NCI-H446 (cell line): Measurements from ENCODE around the gene ARAP3.

Experiments
- DNase-seq, 2 experiments: peaks; one replicate each; lab custom pipeline; 2025; lab: John Stamatoyannopoulos, UW

The ARAP3 gene

GRCh38 chr5:141640698-141641097, 41.3 kb downstream of the ARAP3 start:
- no peak for DNase-seq

- no peak for DNase-seq
Measured at GRCh38 chr5:141640051-141640415, 42.0 kb downstream of the ARAP3 start.

GRCh38 chr5:141639357-141640050, 42.5 kb downstream of the ARAP3 start:
- DNase-seq = no peak

GRCh38 chr5:141638771-141639170, 43.3 kb downstream of the ARAP3 start:
- no peak for DNase-seq

GRCh38 chr5:141637767-141638419, 44.1 kb downstream of the ARAP3 start:
- no peak for DNase-seq

GRCh38 chr5:141637123-141637766, 44.8 kb downstream of the ARAP3 start:
- DNase-seq = no peak

GRCh38 chr5:141636413-141637122, 45.5 kb downstream of the ARAP3 start, which contains the start of the genes HDAC3 and RELL2:
Gene HDAC3 (minus strand): TSS chr5:141636849. CDS start chr5:141636790, 59 bp downstream.
Gene RELL2 (plus strand): TSS chr5:141636997. CDS start chr5:141638226, 1,229 bp downstream.
- DNase-seq = peak; percentile 47 to 91

GRCh38 chr5:141636106-141636412, 46.0 kb downstream of the ARAP3 start:
- no peak for DNase-seq

- DNase-seq = no peak
Measured at GRCh38 chr5:141635646-141636045, 46.4 kb downstream of the ARAP3 start.

- no peak for DNase-seq
Measured at GRCh38 chr5:141634720-141635119, 47.3 kb downstream of the ARAP3 start.

GRCh38 chr5:141633871-141634561, 48.0 kb downstream of the ARAP3 start:
- no peak for DNase-seq

- peak in 1 of 2 experiments; percentile 11 for DNase-seq
Measured at GRCh38 chr5:141632650-141633049, 49.4 kb downstream of the ARAP3 start.

GRCh38 chr5:141630570-141631140, 51.4 kb downstream of the ARAP3 start:
- no peak for DNase-seq

- DNase-seq = no peak
Measured at GRCh38 chr5:141628175-141628788, 53.7 kb downstream of the ARAP3 start.

- DNase-seq = no peak
Measured at GRCh38 chr5:141623611-141624010, 58.4 kb downstream of the ARAP3 start.

- DNase-seq = no peak
Measured at GRCh38 chr5:141623186-141623585, 58.8 kb downstream of the ARAP3 start.

GRCh38 chr5:141618804-141619554, 63.1 kb downstream of the ARAP3 start, which contains the start of gene DIAPH1:
Gene DIAPH1 (minus strand): TSS chr5:141619000. CDS start chr5:141618914, 86 bp downstream.
- DNase-seq = peak; percentile 74 to 95

- DNase-seq = no peak
Measured at GRCh38 chr5:141618030-141618803, 63.8 kb downstream of the ARAP3 start.

GRCh38 chr5:141617682-141618029, 64.4 kb downstream of the ARAP3 start:
- no peak for DNase-seq

- DNase-seq = no peak
Measured at GRCh38 chr5:141617128-141617527, 64.9 kb downstream of the ARAP3 start.
